Esophagus muscularis mucosa (tissue), 3 donors: ENCODE measurements around the gene NDUFS8.
"Not testable (repeated sequence)": the region's sequence is repeated elsewhere in the genome, so short reads cannot be mapped to it uniquely, and the experiment has no call there.

ENCODE experiments used
- CTCF ChIP-seq, 3 experiments: fragments of 200-600 bp in 2 of 3; fragments of 450-650 bp in 1 of 3; sonication (generic) in 2 of 3; IDR thresholded peaks; one replicate each; pipeline ENCODE4 v1.5.1; 2017 to 2019; ENCODE audit warnings: antibody characterized with exemption in 3 of 3, mild to moderate bottlenecking in 2 of 3, moderate library complexity in 1 of 3
- POLR2AphosphoS5 ChIP-seq, 2 donors: sonication (generic); formaldehyde crosslinking; IDR thresholded peaks; one replicate each; pipeline ENCODE4 v1.6.1; 2017; ENCODE audit warnings: antibody characterized with exemption in 2 of 2

- not testable (repeated sequence) for TF ChIP-seq POLR2AphosphoS5, CTCF (IDR thresholded peaks at IDR 0.05)
These were observed 49.3 kb upstream of the NDUFS8 start for GRCh38 chr11:67981226-67981625.
